Skeletal muscle tissue (tissue), 4 donors: ENCODE data around the gene SHISAL1. TPM values are rescaled to one million over a fixed set of nuclear protein-coding genes. Genes with fewer than 3 reads are reported as not detected.

Source experiments
- H3K27ac ChIP-seq: one replicate; pipeline ENCODE4 v1.7.0; 2013; ENCODE audit warnings: mild to moderate bottlenecking, low read depth, low read length, inconsistent platforms
- H3K27me3 ChIP-seq, 3 donors: one replicate each; pipeline ENCODE4 v1.7.0; 2013; ENCODE audit warnings: low read length in 3 of 3; ENCODE audit not compliant: control insufficient read depth in 3 of 3, insufficient read depth in 3 of 3
- H3K36me3 ChIP-seq, 3 donors: one replicate each; pipeline ENCODE4 v1.7.0; 2013; ENCODE audit warnings: low read length in 3 of 3; ENCODE audit not compliant: control insufficient read depth in 3 of 3, insufficient read depth in 3 of 3
- H3K4me1 ChIP-seq, 3 donors: one replicate each; pipeline ENCODE4 v1.7.0; 2013; ENCODE audit warnings: low read length in 3 of 3, mild to moderate bottlenecking in 3 of 3; ENCODE audit not compliant: control insufficient read depth in 3 of 3, insufficient read depth in 3 of 3
- H3K4me3 ChIP-seq, 3 donors: one replicate each; pipeline ENCODE4 v1.7.0; 2013; ENCODE audit warnings: low read length in 3 of 3
- H3K9ac ChIP-seq, 3 donors: one replicate each; pipeline ENCODE4 v1.7.0; 2013; ENCODE audit warnings: low read length in 3 of 3, mild to moderate bottlenecking in 3 of 3, moderate library complexity in 2 of 3, low read depth in 1 of 3
- H3K9me3 ChIP-seq, 3 donors: one replicate each; pipeline ENCODE4 v1.7.0; 2013; ENCODE audit warnings: low read length in 3 of 3; ENCODE audit not compliant: control insufficient read depth in 3 of 3
- total RNA-seq: library from RNA; depleted of rRNA; stranded (reverse); fragments of >200 nt; gene quantifications from one replicate; pipeline ENCODE4 v1.2.3, GENCODE V29; 2014
- donor health status: Osteomylitis.

SHISAL1 gene
- total RNA-seq, 1 donor from 2014 or later, result 7.3 TPM

- Histone ChIP-seq H3K27me3 (peaks cover 30 to 60% (median 57%) of the 10 kb centered on the region in 3 donors), H3K4me1 (peaks cover 13 to 14% (median 13%) of the 10 kb centered on the region in 3 donors), H3K9me3 (no peaks in the 10 kb centered on the region), H3K9ac (no peak overlapping the region), H3K27ac (no peak overlapping the region), H3K36me3 (no peaks in the 10 kb centered on the region), H3K4me3 (no peak overlapping the region)
Measured at GRCh38 chr22:44354288-44354687, 41.5 kb upstream of the SHISAL1 start.

- Histone ChIP-seq H3K9ac (no peak overlapping the region), H3K36me3 (no peaks in the 10 kb centered on the region), H3K27ac (no peak overlapping the region), H3K9me3 (no peaks in the 10 kb centered on the region), H3K4me1 (peaks cover 8 to 11% (median 9%) of the 10 kb centered on the region in 3 donors), H3K4me3 (no peak overlapping the region), H3K27me3 (peaks cover 40 to 72% (median 70%) of the 10 kb centered on the region in 3 donors)
Measured at GRCh38 chr22:44353041-44353440, 40.3 kb upstream of the SHISAL1 start.

- Histone ChIP-seq H3K9ac (no peak overlapping the region), H3K4me1 (peaks cover 3 to 7% (median 4%) of the 10 kb centered on the region in 3 donors), H3K27ac (no peak overlapping the region)
Measured at GRCh38 chr22:44352378-44353035, 39.8 kb upstream of the SHISAL1 start.

GRCh38 chr22:44351685-44352377, 39.1 kb upstream of the SHISAL1 start:
- no peaks in the 10 kb centered on the region for H3K9me3 ChIP-seq
- no peak overlapping the region for H3K9ac ChIP-seq
- peaks cover 0 to 7% (median 4%) of the 10 kb centered on the region in 3 donors for H3K4me1 ChIP-seq
- H3K27ac ChIP-seq, result no peak overlapping the region
- peaks cover 46 to 82% (median 76%) of the 10 kb centered on the region in 3 donors for H3K27me3 ChIP-seq
- no peaks in the 10 kb centered on the region for H3K36me3 ChIP-seq
- H3K4me3 ChIP-seq, result no peak overlapping the region

More at GRCh38 chr22:44352378-44353035, 39.8 kb upstream of the SHISAL1 start:
- Histone ChIP-seq H3K4me3 (no peak overlapping the region), H3K36me3 (no peaks in the 10 kb centered on the region), H3K9me3 (no peaks in the 10 kb centered on the region), H3K27me3 (peaks cover 43 to 77% (median 75%) of the 10 kb centered on the region in 3 donors)

GRCh38 chr22:44351037-44351436, 38.3 kb upstream of the SHISAL1 start:
- H3K9ac ChIP-seq, result no peak overlapping the region
- no peak overlapping the region for H3K4me3 ChIP-seq
- H3K9me3 ChIP-seq, result no peaks in the 10 kb centered on the region
- no peaks in the 10 kb centered on the region for H3K36me3 ChIP-seq
- H3K27me3 ChIP-seq, result peaks cover 46 to 82% (median 78%) of the 10 kb centered on the region in 3 donors
- H3K27ac ChIP-seq, result no peak overlapping the region
- H3K4me1 ChIP-seq, result peaks cover 0 to 7% (median 4%) of the 10 kb centered on the region in 3 donors

GRCh38 chr22:44349594-44349993, 36.8 kb upstream of the SHISAL1 start:
- no peaks in the 10 kb centered on the region for H3K9me3 ChIP-seq
- no peak overlapping the region for H3K9ac ChIP-seq
- H3K27me3 ChIP-seq, result peaks cover 42 to 76% (median 70%) of the 10 kb centered on the region in 3 donors
- no peaks in the 10 kb centered on the region for H3K36me3 ChIP-seq
- H3K4me1 ChIP-seq, result peaks cover 0 to 7% (median 4%) of the 10 kb centered on the region in 3 donors
- no peak overlapping the region for H3K4me3 ChIP-seq
- no peak overlapping the region for H3K27ac ChIP-seq

GRCh38 chr22:44348971-44349560, 36.3 kb upstream of the SHISAL1 start:
- Histone ChIP-seq H3K4me3 (no peak overlapping the region), H3K9me3 (no peaks in the 10 kb centered on the region), H3K9ac (no peak overlapping the region), H3K27ac (no peak overlapping the region), H3K36me3 (no peaks in the 10 kb centered on the region), H3K4me1 (peaks cover 0 to 7% (median 4%) of the 10 kb centered on the region in 3 donors), H3K27me3 (peaks cover 42 to 72% (median 68%) of the 10 kb centered on the region in 3 donors)

GRCh38 chr22:44347549-44347948, 34.8 kb upstream of the SHISAL1 start:
- Histone ChIP-seq H3K27ac (no peak overlapping the region), H3K36me3 (no peaks in the 10 kb centered on the region), H3K27me3 (peaks cover 36 to 65% (median 62%) of the 10 kb centered on the region in 3 donors), H3K4me3 (no peak overlapping the region), H3K9me3 (no peaks in the 10 kb centered on the region), H3K4me1 (peaks cover 0 to 7% (median 4%) of the 10 kb centered on the region in 3 donors), H3K9ac (no peak overlapping the region)

GRCh38 chr22:44347080-44347479, 34.3 kb upstream of the SHISAL1 start:
- Histone ChIP-seq H3K4me3 (no peak overlapping the region), H3K4me1 (peaks cover 0 to 6% (median 4%) of the 10 kb centered on the region in 3 donors), H3K9ac (no peak overlapping the region), H3K27me3 (peaks cover 32 to 63% (median 60%) of the 10 kb centered on the region in 3 donors), H3K36me3 (no peaks in the 10 kb centered on the region), H3K27ac (no peak overlapping the region), H3K9me3 (no peaks in the 10 kb centered on the region)

- no peaks in the 10 kb centered on the region for H3K36me3 ChIP-seq
- no peaks in the 10 kb centered on the region for H3K9me3 ChIP-seq
- no peak overlapping the region for H3K4me3 ChIP-seq
- H3K27ac ChIP-seq, result no peak overlapping the region
- H3K9ac ChIP-seq, result no peak overlapping the region
- H3K27me3 ChIP-seq, result peaks cover 27 to 61% (median 61%) of the 10 kb centered on the region in 3 donors
- peaks cover 0 to 4% (median 0%) of the 10 kb centered on the region in 3 donors for H3K4me1 ChIP-seq
Measured at GRCh38 chr22:44345872-44346271, 33.1 kb upstream of the SHISAL1 start.
